ENCODE measurements around the gene FRMD5.

Gene FRMD5

DNA sequence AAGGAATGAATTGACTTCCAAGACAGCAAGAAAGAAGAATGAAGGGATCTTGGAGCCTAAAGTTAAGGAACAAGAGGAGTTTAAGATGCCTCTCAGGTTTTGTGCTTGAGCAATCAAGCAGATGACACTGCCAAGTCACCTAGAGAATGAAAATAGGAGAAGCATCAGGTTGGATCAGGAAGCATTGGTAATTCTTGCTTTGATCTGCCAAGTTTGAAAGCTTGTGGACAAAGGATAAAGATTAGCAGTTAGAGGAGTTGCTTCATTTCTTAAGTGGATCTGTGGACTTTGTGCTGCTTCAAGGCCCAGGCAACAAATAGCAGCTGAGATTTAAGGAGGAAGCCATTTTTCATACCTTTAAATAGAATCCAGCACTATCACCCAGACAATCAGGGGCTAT is 35.6 kb downstream of the FRMD5 start:
- no peak for DNase-seq

DNA sequence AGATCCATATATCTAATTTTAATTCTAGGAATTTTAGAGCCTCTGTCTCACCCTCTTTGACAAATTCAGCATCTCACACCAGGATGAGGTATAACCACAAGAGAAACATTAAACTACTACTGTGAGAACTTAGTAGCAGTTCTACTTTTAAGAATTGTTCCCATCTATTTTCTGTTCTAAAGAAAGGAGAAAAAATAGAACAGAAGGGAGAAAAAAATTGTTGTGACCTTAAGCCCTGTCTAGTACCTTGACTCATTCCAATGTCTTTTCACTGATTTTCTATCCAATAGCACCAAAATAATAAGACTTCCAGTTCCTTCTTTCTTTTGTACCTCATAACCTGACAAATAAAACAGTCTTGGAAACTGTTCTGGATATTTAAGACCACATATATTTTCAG is 37.0 kb downstream of the FRMD5 start:
- DNase-seq, result no peak

DNA sequence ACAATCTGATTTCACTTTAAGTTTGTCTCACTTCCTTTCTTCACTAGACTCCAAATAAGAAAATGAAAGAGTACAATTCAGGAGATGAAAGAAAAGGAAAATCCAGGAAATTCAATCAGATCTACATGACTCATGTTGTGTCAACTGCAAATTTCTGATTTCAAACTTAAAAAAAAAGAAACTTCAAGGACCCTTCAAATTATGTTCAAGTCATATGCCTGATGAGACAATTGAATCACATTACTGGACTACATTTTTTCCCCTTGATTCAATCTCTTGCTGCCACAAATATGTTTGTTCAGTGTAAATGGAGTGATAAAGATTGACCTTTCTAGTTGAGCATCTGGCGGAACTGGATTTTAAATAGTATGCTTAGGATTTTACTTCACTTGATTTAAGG is 37.4 kb downstream of the FRMD5 start:
- DNase-seq, result no peak

DNA sequence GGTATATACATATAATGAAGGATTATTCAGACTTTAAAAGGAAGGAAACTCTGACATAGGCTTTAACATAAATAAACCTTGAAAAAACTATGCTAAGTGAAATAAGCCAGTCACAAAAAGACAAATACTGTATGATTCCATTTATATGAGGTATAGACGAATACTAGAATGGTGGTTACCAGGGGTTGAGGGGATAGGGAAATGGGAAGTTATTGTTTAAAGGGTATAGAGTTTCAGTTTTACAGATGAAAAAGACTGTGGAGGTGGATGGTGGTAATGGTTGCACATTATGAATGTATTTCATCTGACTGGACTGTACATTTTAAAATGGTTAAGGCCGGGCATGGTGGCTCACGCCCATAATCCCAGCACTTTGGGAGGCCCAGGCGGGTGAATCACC is 41.7 kb downstream of the FRMD5 start:
- no peak for DNase-seq

DNA sequence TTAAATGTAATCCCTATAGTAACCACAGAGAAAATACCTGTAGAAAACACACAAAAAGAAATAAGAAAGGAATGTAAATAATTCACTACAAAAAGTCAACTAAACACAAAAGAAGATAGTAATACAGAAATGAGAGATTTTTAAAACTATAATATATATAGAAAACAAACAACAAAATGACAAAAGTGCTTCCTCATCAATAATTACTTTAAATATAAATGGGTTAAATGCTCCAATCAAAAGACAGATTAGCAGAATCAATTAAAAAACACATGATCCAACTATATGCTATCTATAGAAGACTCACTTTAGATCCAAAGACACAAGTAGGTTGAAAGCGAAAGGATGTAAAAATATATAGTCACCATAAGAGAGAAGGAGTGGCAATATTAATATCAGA is 45.8 kb downstream of the FRMD5 start:
- no peak for DNase-seq

DNA sequence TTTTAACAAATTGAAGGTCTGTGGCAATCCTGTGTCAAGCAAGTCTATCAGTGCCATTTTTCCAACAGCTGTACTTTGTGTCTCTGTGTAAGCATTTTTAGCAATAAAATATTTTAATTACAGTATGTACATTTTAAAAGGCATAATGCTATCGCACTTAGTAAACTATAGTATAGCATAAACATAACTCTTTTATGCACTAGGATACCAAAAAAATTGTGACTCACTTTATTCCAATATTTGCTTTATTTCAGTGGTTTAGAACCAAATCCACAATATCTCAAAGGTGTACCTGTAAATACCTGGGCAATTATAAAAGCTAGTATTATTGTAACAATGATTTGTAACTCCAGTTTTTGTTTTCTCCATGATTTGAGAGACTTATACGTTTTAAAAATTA is 46.5 kb downstream of the FRMD5 start:
- DNase-seq, result no peak

DNA sequence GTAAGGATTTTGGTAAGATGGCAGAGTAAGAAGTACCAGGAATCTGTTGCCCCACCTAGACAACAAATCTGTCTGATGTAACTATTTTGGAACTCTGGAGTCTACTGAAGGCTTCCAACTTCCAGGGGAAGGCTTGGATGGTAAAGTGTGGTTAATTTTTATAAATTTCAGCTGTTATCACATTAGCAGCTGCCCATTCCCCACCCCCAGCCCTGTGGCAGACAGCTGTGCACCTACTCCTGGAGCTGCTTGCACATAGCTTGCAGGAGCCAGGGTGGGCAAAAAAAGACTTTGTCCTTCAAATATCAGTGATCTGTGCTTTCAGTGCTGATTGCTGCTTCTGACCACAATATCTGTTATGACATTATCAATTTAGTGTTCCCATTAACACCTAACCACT is 47.4 kb downstream of the FRMD5 start:
- DNase-seq, result no peak

DNA sequence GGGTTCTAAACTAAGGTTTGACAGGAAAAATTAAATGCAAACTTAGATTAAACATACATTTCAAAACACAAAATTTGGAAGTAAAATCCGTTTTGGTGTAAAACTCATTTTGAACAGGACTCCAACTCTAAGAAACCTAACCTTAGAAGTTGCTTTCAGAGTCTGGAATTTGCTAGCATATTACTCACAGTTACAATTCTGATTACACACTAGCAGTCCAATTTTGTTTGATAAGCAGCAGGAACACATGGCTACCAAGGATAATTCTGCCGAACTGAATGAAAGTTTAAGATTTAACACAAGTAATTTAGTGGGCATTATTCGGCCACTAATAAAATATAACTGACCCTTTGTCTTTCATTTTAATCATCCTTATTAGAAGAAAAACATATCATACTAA is 49.6 kb downstream of the FRMD5 start:
- no peak for DNase-seq

DNA sequence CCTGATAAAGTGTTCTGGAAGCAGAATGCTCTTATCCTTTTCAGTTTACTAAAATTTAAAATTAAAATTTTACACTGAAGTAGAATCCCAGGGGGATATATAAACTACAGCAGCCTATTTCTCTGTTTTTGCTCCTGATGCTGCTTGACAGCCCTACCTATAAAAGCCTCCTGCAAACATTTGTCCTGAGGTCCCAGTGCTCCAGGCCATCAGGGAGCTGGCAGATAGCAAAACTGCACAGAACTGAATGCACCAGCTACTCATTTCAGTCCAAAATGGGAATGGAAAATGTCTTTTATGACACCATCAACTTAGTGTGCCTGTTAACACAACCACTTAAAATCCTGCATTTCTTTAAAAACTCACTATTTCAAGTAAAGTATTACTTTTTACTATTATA is 50.1 kb downstream of the FRMD5 start:
- no peak for DNase-seq

DNA sequence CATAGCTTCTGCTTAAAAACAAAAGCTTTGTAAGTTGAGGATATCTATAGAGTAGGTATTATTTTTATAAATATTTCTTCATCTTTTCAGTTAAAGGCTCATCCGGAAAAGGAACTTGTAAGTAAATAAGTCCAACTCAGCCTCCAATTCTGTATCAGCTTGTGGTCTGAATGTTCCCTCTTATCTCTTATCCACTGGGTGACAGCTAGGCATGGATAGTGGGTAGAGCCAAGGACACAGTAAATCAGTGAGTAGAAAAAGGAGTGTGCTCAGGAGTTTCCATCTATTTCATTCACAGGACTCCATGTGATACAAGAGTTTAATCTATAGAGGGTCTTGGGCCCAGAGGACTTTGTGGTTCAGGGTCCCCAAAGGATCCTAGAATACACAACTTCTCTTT is 50.9 kb downstream of the FRMD5 start:
- no peak for DNase-seq

DNA sequence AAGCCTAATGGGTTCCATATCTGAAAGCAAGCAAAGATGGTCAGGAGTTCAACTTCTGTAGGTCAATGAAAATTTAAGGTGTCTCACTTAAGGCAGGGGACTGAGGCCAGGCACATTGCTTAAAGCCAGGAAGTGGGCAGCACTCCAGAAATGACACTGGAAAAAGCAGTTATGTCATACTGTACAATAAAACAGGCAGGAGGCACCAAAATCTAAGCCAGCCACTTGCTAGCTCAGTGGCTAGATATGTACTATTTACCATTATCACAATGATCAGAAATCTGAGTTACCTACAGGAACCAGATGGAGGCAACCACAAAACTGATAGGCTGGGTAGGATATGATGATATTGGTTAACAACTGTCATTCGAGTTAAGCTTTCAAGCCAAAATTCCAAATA is 57.3 kb downstream of the FRMD5 start:
- DNase-seq, result no peak

DNA sequence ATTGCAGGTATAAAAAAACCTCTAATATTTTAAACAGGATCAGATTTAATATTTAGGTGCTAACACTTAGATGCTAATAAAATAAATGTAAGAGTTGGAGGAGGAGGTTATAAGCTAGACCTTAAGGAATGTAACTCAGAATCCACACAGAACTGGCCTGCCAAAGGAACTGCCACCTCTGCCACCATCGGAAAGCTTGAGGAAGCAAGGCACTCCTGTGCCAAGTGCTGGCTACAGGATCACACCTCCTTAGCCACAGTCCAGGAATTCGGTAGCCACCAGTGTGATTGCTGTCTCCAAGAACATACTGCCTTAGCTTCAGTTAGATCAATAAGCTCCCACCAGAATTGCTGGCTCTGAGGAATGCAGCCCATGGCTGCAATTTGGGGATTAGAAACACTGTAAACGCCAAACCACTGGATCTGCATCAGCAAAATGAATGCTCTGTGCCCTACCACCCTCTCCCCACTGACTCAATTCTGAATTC is 58.0 kb downstream of the FRMD5 start:
- DNase-seq, result no peak

DNA sequence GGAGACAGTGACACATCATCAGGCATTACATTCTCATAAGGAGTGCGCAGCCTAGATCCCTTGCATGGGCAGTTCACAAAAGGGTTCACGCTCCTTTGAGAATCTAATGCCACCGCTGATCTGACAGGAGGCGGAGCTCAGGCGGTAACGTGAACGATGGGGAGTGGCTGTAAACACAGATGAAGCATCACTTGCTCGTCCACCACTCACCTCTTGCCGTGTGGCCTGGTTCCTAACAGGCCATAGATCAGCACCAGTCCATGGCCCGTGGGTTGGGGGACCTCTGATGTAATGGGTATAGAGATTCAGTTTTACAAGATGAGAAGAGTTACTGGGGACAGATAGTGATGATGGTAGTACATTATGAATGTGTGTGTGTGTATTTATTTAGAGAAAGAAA is 63.0 kb downstream of the FRMD5 start:
- DNase-seq, result no peak

DNA sequence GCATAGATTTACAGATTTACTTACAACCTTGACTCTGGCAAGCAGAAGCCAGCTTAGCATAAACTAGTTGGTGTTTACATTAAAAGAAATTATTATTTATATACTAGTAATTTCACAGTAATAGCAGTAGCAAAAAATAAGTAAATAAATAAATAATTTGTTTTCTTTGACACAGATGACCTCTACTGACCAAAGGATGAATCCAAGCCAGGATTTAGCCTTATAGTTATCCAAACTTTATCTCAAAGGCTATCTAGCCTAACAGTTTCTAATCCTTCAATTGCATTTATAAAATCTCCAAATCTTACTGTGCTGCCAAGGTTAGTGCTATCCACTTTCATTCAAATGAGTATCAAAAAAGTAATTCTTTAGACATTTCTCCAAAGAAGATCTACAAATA is 64.3 kb downstream of the FRMD5 start:
- no peak for DNase-seq

DNA sequence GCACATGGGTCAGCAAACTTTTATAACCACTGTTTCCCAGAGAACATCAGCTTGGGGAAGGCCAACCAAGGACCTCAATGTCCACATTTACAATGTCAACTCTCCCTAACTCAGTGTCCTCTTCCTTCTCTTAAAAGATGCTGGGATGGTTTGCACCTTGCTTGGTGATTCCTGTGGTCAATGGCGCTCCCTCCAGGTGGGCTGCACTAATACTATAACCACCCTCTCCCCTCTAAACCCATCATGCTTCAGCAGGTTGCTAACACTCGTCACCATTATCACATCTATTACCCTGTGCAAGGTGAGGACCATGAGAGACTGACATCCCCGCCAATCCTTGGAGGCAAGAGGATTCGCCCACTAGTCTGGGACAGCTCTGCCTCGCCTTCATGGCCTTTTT is 65.2 kb downstream of the FRMD5 start:
- DNase-seq, result no peak

DNA sequence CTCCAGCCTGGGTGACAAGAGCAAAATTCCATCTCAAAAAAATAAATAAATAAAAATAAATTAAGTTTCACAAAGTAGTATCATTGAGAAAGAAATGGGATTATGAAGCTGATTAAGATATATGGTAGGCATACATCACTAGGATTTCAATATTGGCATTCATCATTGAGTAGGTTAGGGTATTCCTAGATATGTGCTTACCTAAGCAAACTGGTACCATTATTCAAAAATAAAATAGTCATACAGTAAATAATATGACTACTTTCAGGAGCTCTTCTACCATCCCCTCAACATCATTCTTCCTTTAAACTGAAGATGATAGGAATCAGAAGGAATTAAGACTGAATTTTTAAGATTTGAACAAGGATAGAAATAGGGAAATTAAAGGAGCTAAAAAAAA is 66.6 kb downstream of the FRMD5 start:
- no peak for DNase-seq

DNA sequence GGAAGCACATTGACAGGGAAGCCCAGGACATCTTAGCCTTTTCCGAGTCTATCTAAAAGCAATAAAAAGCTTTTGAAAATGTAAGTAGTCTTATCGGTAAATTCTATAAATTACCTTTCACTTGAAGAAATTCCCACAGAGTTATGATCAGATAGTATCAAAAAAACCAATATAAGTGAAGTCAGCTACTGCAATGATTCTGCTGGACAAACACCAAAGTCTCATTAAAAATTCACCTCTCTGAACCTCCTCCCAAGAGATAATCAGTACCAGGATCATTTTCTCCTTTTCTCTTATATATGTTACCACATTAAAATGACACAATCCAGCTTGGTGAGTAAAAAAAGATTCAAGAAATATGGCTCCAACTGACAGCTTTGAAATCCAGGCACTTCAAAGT is 69.2 kb downstream of the FRMD5 start:
- DNase-seq, result no peak

DNA sequence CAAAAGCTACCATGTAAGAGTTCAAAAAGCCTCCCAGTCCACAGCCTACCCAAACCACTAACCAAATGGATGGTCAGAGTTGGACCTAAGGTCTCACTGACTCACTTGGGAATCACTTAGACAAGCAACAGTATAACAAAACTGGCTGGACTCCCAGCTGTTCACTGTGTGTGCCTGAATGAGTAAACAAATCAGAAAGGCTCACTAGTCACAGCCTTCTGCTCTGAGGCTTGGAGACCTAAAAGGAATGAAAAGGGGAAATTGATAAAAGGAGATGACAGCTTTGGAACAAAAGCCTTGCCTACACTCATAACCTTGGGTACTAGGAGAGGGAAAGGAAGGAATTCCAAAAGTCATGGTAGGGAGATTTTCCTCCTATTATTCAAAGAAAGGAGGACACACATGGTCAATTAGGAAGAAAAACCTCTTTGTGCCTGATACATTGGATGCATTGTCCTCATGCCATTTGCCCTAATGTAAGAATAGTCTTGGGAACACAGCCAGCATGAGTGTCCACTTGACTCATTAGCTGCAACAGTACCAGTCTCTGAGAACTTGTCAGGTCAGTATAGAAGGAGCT is 92.3 kb downstream of the FRMD5 start:
- no peak for DNase-seq

DNA sequence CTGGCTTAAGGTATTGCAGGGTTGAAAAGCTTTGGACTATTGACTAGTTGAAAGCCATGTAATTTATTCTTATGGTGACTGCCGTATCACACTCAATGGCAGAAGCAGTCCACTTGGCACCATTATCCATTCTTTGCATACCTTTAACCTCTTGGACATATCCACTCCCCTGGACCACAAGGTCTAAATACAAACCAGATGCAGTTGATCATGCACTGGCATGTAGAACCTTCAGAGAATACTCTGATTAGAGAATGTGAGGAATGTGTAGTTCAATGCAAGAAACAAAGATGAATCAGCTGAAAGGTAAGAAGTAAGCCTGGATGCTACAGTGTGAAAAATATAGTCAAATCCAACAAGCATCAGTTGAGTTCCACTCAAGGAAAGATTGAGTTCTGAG is 93.1 kb downstream of the FRMD5 start:
- no peak for DNase-seq

DNA sequence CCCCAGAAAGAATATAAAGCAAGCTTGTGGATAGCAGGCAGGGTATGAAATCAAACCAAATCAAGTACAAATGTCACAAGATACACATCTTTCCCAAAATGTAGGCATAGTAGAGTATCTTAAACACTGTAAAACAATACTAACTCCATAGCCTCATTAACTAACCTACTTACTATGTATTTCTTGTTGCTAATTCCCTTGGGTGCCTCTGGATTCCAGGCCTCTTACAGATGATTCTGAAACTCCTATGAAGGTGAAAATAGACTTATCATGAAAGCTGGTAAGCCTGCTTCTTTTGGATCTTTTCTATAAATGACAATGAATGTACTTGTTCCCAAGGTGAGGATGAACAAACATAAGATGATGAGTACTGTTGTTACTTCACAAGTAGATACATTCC is 93.8 kb downstream of the FRMD5 start:
- no peak for DNase-seq

DNA sequence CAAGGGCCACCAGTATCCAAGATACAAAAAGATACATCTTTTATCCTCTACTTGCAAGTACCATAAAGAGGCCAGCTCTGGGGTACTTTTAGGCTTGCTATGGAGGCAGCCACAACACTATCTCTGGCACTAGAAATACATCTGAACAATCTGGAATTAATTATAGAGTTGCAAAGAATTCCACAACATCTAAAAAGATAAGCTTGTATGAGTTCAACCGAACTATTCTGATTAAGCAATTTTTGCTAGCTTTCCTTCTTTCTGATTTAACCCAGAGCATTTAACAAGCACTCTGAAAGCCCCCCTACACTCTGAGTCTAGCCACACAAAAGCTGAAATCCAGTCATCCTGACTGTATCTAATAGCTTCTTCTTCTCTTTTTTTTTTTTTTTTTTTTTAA is 95.4 kb downstream of the FRMD5 start:
- DNase-seq, result no peak

DNA sequence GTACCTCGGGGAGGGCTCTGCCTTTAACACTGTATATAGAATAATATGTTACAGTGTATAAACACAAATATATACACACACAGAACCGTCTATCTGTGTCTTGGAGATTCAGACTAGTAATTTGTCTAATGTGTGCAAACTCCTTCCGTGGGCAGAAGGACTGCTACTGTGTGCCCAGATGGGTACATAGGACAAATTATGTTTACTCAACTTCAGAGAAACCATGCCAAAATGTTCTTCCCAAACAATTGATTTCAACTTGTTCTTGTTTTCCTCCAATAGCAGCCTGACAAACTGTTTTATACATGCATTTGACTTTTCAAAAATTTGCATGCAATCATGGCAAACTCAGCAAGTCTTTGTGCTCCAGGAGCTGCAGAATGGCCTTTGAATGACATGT is 97.5 kb downstream of the FRMD5 start:
- no peak for DNase-seq

DNA sequence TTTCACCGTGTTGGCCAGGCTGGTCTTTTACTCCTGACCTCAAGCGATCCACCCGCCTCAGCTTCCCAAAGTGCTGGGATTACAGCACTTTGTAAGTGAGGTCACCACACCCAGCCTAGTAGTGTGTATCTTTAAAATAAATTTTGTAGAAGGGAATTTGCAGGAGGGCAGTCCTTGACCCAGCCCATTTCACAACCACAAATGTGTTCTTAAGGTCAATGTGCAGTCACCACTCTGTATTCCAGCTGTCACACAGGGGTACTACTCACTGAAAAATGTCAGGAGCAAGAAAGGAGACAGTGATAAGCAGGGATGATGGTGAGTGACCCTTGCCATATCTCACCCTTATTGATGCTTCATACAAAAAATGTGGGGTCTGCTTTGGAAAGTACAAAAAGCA is 98.5 kb downstream of the FRMD5 start:
- no peak for DNase-seq

DNA sequence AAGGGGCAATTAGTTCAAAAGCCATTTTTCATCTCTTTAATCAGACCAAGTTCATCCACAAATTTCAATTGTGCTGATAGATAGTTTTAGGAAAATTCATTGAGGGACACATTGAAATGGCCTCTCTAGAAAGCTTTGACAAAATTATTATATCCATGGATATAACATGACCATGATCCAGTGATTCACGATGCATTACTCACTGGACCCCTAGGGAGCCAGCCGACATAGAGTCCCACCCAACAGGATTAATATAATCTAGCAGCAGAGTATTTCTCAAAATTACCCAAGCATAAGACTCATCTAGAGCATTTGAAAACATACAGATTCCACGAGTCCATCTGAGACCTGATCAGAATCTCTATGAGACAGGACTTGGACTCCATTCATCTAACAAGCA is 100.3 kb downstream of the FRMD5 start:
- DNase-seq, result no peak

DNA sequence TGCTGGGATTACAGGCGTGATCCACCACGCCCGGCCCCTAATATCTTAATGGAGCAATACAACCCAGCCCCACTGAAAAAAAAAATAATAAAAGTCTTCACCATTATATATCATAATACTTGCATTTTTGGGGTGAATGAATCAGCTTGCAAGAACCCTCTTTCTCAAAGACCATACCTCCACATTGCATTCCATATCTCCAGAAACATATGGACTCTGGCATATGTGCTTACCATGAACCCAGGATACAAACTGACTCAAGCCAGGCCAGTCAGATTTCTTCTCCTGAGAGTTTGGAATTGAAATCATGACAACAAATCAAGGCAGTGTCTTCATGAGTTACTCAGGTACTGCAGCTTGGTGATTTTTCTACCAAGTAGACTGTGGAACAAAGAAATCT is 101.2 kb downstream of the FRMD5 start:
- no peak for DNase-seq

DNA sequence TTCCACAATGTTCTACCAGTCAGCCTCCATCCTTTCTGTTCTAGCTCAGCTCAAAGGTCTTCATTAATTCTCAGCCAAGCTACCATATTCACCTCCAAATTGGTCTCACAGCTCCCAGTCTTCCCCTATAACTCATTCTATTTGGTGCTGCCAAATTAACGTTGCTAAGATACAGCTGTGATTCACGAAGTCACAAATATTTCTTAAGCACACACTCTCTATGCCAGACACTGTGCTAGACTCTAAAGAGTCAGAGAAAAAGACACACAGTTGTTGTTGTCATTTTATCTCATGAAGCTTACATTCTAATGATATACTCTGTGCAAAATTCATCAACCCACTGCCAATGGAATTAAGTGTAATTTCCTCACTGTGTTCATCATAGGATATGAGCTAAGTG is 102.8 kb downstream of the FRMD5 start:
- no peak for DNase-seq
